GM12872 (cell line): ENCODE results near the gene OR2D3.

ENCODE experiments used
- TF ChIP-seq, protein P1 (sequence below): IDR thresholded peaks from 3 replicates; pipeline ENCODE4 v1.5.1; 2011; ENCODE audit warnings: low read depth, mild to moderate bottlenecking, low read length, moderate library complexity; ENCODE audit not compliant: insufficient read depth

OR2D3 gene

DNA sequence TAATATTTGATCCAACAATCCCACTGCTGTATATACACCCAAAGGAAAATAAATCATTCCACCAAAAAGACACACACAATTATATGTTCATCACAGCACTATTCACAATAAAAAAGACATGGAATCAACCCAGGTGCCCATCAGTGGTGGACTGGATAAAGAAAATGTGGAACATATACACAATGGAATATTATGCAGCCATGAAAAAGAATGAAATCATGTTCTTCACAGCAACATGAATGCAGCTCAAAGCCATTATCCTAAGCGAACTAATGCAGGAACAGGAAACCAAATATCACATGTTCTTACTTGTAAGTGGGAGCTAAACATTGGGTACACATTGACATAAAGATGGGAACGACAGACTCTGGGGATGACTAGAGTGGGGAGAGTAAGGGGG, 1.1 kb upstream of the OR2D3 start:
- TF ChIP-seq, protein P1, sequence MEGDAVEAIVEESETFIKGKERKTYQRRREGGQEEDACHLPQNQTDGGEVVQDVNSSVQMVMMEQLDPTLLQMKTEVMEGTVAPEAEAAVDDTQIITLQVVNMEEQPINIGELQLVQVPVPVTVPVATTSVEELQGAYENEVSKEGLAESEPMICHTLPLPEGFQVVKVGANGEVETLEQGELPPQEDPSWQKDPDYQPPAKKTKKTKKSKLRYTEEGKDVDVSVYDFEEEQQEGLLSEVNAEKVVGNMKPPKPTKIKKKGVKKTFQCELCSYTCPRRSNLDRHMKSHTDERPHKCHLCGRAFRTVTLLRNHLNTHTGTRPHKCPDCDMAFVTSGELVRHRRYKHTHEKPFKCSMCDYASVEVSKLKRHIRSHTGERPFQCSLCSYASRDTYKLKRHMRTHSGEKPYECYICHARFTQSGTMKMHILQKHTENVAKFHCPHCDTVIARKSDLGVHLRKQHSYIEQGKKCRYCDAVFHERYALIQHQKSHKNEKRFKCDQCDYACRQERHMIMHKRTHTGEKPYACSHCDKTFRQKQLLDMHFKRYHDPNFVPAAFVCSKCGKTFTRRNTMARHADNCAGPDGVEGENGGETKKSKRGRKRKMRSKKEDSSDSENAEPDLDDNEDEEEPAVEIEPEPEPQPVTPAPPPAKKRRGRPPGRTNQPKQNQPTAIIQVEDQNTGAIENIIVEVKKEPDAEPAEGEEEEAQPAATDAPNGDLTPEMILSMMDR: no peak

DNA sequence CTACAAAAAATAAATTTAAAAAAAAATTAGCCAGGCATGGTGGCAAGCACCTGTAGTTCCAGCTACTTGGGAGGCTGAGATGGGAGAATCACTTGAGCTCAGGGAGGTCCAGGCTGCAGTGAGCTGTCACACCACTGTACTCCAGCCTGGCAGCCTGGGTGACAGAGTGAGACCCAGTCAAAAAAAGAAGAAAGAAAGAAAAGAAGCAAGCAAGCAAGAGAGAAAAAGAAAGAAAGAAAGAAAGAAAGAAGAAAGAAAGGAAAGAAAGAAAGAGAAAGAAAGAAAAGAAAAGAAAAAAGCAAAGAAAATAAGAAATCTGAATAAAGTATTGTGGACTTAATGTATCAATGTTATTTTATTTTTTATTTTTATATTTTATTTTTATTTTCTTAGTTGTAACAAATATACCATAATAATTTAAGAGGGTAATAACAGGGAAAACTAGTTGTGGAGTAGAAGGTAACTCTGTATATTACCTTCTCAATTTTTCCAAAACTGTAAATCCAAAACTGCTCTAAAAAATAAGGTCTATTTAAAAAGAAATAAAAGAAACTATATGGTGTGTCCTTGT, 4.3 kb downstream of the OR2D3 start:
- TF ChIP-seq, protein P1: no peak

DNA sequence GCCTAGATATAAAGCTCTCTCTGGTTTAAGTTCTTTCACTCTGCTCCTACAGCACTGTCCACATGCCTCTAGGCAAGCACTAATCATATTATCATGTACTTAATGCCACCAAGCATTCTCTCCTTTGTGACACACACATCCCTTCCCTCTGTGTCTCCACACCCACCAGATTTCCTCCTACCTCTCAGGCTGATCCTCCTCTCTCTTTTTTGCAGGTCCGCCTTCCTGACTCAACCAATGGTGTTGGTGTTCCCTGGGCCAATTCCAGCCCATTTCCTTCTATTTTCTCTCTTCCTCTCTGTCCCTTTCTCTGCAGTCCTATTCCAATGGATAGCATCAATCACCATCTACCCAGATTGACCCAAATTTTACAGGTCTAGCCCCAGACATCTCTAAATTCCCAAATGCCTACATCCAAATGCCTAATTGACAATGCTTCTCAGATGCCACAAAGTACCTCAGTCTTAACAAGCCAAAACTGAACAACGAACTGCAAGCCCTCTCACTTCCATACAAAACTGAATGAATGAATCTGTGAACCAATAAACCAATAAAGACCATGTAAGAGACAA, 4.9 kb downstream of the OR2D3 start:
- TF ChIP-seq, protein P1: no peak

DNA sequence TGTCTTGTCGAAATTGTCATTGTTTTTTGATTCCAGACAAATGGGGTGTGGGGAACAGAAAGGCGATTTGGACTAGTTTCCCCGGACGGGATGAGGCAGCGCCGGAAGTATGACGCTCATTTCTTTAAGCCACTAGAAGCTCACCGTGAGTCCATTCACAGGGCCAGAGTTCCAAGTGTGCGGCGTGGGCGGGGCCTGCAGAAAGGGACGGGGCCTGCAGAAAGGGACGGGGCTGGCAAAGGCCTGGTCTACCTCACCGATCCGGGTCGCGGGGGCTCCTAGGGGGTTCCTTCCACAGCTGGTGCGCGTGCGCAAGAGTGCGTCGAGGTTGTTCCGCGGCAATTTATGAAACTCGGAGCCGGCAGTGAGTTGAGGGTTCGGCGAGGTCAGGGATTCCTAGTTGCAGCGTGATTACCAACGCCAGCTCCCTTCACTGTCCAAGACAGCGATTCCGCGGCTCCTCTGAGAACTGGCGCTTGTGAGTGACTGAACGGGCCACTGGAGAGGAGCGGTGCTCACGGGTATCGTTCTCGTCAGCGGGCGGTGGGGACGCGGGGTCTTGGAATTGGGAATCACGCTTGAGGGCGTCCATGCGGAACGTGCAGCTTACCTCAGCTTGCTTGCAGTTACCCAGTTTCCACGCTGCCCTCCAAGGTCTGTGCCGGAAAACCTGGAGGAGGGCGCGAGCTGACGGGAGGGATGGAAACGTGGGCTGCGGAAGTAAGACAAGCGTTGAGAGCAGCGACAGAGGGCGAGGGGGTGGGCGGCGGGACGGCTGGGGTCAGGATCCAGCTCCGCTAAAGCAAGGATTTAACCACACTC, 5.6 kb downstream of the OR2D3 start, which contains the start of gene ZNF215:
Gene ZNF215 (plus strand): TSS at position 219 of the 822 bp plus-strand sequence. CDS start 5,847 bp downstream, outside the sequence.
- TF ChIP-seq, protein P1: no peak

DNA sequence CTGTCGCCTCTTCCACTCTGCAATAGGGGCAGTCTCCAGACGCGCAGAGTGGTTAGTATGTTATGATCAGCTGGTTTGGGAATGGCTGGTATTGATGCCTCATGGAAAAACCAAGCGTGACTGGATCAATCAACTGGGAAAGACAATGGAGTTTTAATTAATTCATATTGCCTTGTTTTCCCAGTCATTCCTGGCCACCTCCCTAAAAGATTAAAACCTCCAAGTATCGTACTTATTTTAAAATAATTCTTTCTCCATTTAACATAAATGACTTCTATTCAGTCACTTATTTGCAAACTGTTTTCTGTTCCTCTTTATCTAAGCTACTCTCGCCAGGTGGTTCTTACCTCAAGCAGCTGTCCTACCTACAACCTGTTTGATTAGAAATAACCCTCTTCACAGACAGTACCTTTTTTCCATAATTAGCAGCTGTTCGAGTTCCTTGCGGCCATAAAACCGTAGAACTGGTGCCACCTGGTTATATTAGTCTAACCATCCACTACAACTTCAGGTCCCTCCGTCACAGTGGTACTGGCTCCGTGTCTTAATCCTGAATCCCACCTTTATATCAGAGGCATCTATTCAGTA, 6.3 kb downstream of the OR2D3 start:
- TF ChIP-seq, protein P1: no peak

DNA sequence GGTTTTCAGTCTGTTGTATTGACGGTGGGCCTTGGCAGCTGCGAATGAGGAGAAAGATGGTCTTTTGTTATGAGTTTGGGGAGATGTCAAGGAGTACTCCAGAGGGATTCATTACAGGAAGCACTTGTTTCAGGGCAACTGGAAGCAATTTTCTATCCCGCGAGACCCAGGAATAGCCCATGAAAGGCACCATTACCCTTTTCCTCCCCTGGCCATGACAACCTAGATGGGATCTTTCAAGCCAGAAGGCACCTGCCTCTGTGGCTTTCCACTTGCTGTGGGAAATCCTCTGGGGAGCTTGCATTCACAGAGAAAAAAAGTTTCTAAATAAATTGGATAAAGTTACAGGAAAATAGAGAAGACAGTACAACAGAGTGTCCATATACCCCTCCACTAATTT, 8.1 kb downstream of the OR2D3 start:
- TF ChIP-seq, protein P1: no peak

DNA sequence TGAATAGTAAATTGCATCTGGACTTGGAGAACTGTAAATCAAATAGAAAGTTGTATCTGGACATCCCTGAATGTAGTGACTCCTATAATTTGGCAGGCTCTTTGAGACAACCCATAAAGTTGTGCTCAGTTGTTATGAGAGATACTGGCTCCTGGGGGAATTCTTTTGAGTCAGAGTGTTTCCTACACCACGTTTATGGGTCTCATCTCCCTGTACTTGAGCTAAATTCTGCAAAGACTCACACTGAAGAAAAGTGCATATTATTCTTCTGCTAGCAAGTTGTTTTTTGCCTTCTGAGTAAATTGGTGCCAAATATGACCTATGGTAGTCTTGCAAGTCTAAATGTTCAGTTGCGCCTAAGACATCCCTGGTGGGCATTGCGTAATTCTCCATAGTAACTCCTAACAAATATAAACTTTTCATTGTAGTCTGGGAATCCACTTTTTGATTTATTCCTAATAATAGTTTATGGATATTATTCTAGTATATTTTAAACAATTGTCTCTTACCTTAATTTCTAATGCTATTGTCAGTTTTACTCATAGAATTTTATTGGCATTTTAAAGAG, 10.4 kb downstream of the OR2D3 start:
- TF ChIP-seq, protein P1: no peak
